Astrocyte of the hippocampus (primary cell): Measurements from ENCODE around the gene TBC1D3K.
"Not testable (repeated sequence)": the region's sequence is repeated elsewhere in the genome, so short reads cannot be mapped to it uniquely, and the experiment has no call there.

Experiments
- DNase-seq: peaks from one replicate; pipeline ENCODE4 v3.0.0; 2011; ENCODE audit warnings: low read depth, low spot score

The TBC1D3K gene

GRCh38 chr17:37924115-37924514 is at the start of gene TBC1D3K:
Gene TBC1D3K (plus strand): TSS chr17:37924415. CDS start chr17:37926000, 1,585 bp downstream.
- DNase-seq, result not testable (repeated sequence)

GRCh38 chr17:37884516-37884915 is 39.7 kb upstream of the TBC1D3K start:
- DNase-seq, result no peak

GRCh38 chr17:37885136-37885535 is 39.1 kb upstream of the TBC1D3K start:
- DNase-seq, result no peak

GRCh38 chr17:37888881-37889280 is 35.3 kb upstream of the TBC1D3K start:
- DNase-seq, result no peak

GRCh38 chr17:37896961-37897360 is 27.3 kb upstream of the TBC1D3K start:
- not testable (repeated sequence) for DNase-seq
